A549 (cell line): ENCODE results near the gene CACNA1C. TPM values are rescaled to one million over a fixed set of nuclear protein-coding genes. Genes with fewer than 3 reads are reported as not detected.

Source experiments
- ATAC-seq, 2 experiments: fragments of 200-7000 bp in 1 of 2; fragments of >200 bp in 1 of 2; cut with Nextera tagmentation in 1 of 2; cut with Tn5 transposase in 1 of 2; 3 replicates each; pipeline versions ENCODE4 v1.8.0 to v1.9.1; 2018 to 2020; ENCODE audit warnings: mild to moderate bottlenecking in 1 of 2, moderate library complexity in 1 of 2
- CTCF ChIA-PET: fragments of 300-600 bp; sonication (Branson Sonifier 250); formaldehyde crosslinking; extraction: SDS; loops from one replicate; lab custom pipeline; 2021; ENCODE audit warnings: antibody characterized with exemption, inconsistent platforms; lab: Yijun Ruan, JAX
- POLR2A ChIA-PET: fragments of 350-600 bp; formaldehyde crosslinking; extraction: SDS; loops from one replicate; lab custom pipeline; 2021; ENCODE audit warnings: antibody characterized with exemption, inconsistent platforms; lab: Yijun Ruan, JAX
- DNase-seq, 2 experiments: peaks; one replicate each; pipeline versions ENCODE4 v3.0.0 to v3.0.0-alpha.2; 2011 to 2016; ENCODE audit warnings: low read depth in 1 of 2, low spot score in 1 of 2
- FAIRE-seq: peaks from 2 replicates; lab custom pipeline; 2011; peaks lifted over from hg19 to GRCh38; lab: Jason Lieb, UNC
- H3K27ac ChIP-seq, 2 experiments: fragments of >200 bp; sonication (Bioruptor Twin); formaldehyde crosslinking; 3 replicates each; pipeline ENCODE4 v1.5.1; 2016 to 2017
- H3K4me1 ChIP-seq: fragments of >200 bp; sonication (Bioruptor Twin); formaldehyde crosslinking; 3 replicates; pipeline ENCODE4 v1.6.1; 2016
- H3K4me2 ChIP-seq: fragments of >200 bp; sonication (Bioruptor Twin); formaldehyde crosslinking; 3 replicates; pipeline ENCODE4 v1.6.1; 2016
- H3K4me3 ChIP-seq: fragments of >200 bp; sonication (Bioruptor Twin); formaldehyde crosslinking; 3 replicates; pipeline ENCODE4 v1.5.1; 2016
- H3K9me3 ChIP-seq: fragments of >200 bp; sonication (Bioruptor Twin); formaldehyde crosslinking; 3 replicates; pipeline ENCODE4 v1.6.1; 2016
- BCL3 ChIP-seq: fragments of >200 bp; sonication (Bioruptor Twin); formaldehyde crosslinking; IDR thresholded peaks from 3 replicates; pipeline ENCODE4 v1.6.1; 2016
- CTCF ChIP-seq: fragments of >200 bp; sonication (Bioruptor Twin); formaldehyde crosslinking; IDR thresholded peaks from 3 replicates; pipeline ENCODE4 v1.5.1; 2016
- FOSB ChIP-seq: fragments of 250-450 bp; sonication (Bioruptor Pico); IDR thresholded peaks from 2 replicates; pipeline ENCODE4 v1.5.0; 2020; ENCODE audit warnings: mild to moderate bottlenecking, moderate library complexity
- FOXS1 ChIP-seq: fragments of 250-450 bp; sonication (Bioruptor Pico); IDR thresholded peaks from 2 replicates; pipeline ENCODE4 v1.5.0; 2020; ENCODE audit warnings: mild to moderate bottlenecking, moderate library complexity
- HDAC2 ChIP-seq: fragments of 200-600 bp; sonication (generic); IDR thresholded peaks from 2 replicates; pipeline ENCODE4 v1.6.1; 2016
- HEYL ChIP-seq: fragments of 250-450 bp; sonication (Bioruptor Pico); IDR thresholded peaks from 2 replicates; pipeline ENCODE4 v1.8.0; 2021; ENCODE audit warnings: mild to moderate bottlenecking, moderate library complexity
- JUNB ChIP-seq: fragments of >200 bp; sonication (Bioruptor Twin); formaldehyde crosslinking; IDR thresholded peaks from 2 replicates; pipeline ENCODE4 v1.6.1; 2016
- KDM1A ChIP-seq: fragments of 200-600 bp; sonication (generic); IDR thresholded peaks from 2 replicates; pipeline ENCODE4 v1.6.1; 2016; ENCODE audit warnings: low read depth, mild to moderate bottlenecking
- KDM5A ChIP-seq: fragments of 200-600 bp; sonication (generic); IDR thresholded peaks from 2 replicates; pipeline ENCODE4 v1.6.1; 2016; ENCODE audit warnings: antibody characterized with exemption, mild to moderate bottlenecking
- MAFK ChIP-seq: fragments of 450-650 bp; IDR thresholded peaks from 2 replicates; pipeline ENCODE4 v1.6.1; 2014; ENCODE audit not compliant: partially characterized antibody
- MYC ChIP-seq: IDR thresholded peaks from 2 replicates; pipeline ENCODE4 v1.6.1; 2012; ENCODE audit warnings: mild to moderate bottlenecking, inconsistent platforms, low read length, improper control_type of control experiment, borderline replicate concordance
- NPAS2 ChIP-seq: fragments of 250-450 bp; sonication (Bioruptor Pico); IDR thresholded peaks from 2 replicates; pipeline ENCODE4 v1.8.0; 2022; ENCODE audit warnings: mild to moderate bottlenecking, moderate library complexity, borderline replicate concordance
- POLR2A ChIP-seq: IDR thresholded peaks from 2 replicates; pipeline ENCODE4 v1.6.1; 2012; ENCODE audit warnings: mild to moderate bottlenecking, low read length
- POLR2AphosphoS2 ChIP-seq: conservative IDR thresholded peaks from 2 replicates; pipeline ENCODE4 v1.6.1; 2012; ENCODE audit warnings: low read length, improper control_type of control experiment, inconsistent platforms
- RAD21 ChIP-seq, 2 experiments: fragments of >200 bp in 1 of 2; sonication (Bioruptor Twin) in 1 of 2; formaldehyde crosslinking in 1 of 2; IDR thresholded peaks in 1 of 2; conservative IDR thresholded peaks in 1 of 2; 2 replicates in 1 of 2; 3 replicates in 1 of 2; pipeline ENCODE4 v1.6.1; 2012 to 2018; ENCODE audit warnings: inconsistent platforms in 1 of 2
- RNF2 ChIP-seq: fragments of 200-600 bp; sonication (generic); IDR thresholded peaks from 2 replicates; pipeline ENCODE4 v1.6.1; 2016; ENCODE audit warnings: low read depth, mild to moderate bottlenecking, antibody characterized with exemption, moderate library complexity, borderline replicate concordance
- WGBS: methylation state at CpG from one replicate; pipeline ENCODE4 v1.1.6; 2017; ENCODE audit errors: missing lambda C conversion rate; 5-methylcytosine and 5-hydroxymethylcytosine counted together
- polyA plus RNA-seq, 4 experiments: library from polyadenylated mRNA; depleted of rRNA in 3 of 4; stranded (reverse); fragments of >200 nt; fragmentation: RNase III in 1 of 4; extraction: RNeasy Plus Mini Kit Qiagen cat#74134 plus additional on column Dnase treatment in 1 of 4; gene quantifications; 2 replicates in 3 of 4; 3 replicates in 1 of 4; pipeline ENCODE4 v1.2.3, GENCODE V29; 2011 to 2017
- TF ChIP-seq, protein P1 (sequence below): fragments of 250-450 bp; sonication (Bioruptor Pico); IDR thresholded peaks from 2 replicates; pipeline ENCODE4 v1.5.0; 2020; ENCODE audit warnings: low read depth, mild to moderate bottlenecking, moderate library complexity
- TF ChIP-seq, protein P2 (sequence below): fragments of 200-600 bp; sonication (generic); IDR thresholded peaks from 2 replicates; pipeline ENCODE4 v1.6.1; 2016; ENCODE audit warnings: antibody characterized with exemption, mild to moderate bottlenecking, moderate library complexity

CACNA1C gene
- polyA plus RNA-seq, 2 of the 4 experiments (the other 2 are of a cell fraction) = not detected

- no peak for TF ChIP-seq HEYL (CRISPR knock-in tag)
- no peak for TF ChIP-seq RAD21 (conservative IDR thresholded peaks at IDR 0.05 in 1 of 2, IDR thresholded peaks at IDR 0.05 in 1 of 2)
- TF ChIP-seq POLR2AphosphoS2 = no peak
- no peak for TF ChIP-seq MYC
- TF ChIP-seq BCL3 = no peak
These were observed 116.0 kb downstream of the CACNA1C start (continued) for GRCh38 chr12:2168808-2169207.

DNA sequence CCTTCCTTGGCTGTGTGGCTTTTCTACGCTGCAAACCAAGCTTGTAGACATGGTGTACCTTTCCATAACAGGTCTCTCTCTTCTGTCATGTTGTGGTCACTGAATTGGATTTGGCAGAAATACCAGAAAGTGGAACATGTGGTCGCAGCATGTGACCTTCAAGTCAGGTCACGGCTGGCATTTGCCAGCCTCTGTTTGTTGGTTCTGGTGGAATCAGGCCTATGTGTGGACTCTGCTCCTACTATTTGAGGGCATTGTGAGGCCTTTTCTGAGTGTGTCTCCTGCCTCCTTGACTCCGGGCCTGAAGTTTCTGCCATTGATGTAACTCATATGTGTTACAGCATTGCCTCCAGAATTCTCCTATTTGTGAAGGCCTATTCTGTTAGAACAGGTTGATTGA is 116.7 kb downstream of the CACNA1C start:
- WGBS = 32% methylated on average over 4 of the region's 4 CpGs
- FAIRE-seq (no peak), ATAC-seq (no peak), DNase-seq (no peak)
- H3K9me3 ChIP-seq = peaks cover 12% of the 10 kb centered on the region; the same call in 2 of the 3 replicates
- H3K27ac ChIP-seq = no peak overlapping the region
- no peak overlapping the region for H3K4me3 ChIP-seq
- no peak overlapping the region for H3K4me2 ChIP-seq
- CTCF ChIA-PET = interaction anchor here (0.5 to 0.7 kb wide), 2 partner anchors 118 to 541 kb away, joined by 3 read pairs; no protein-coding TSS in a partner anchor
- TF ChIP-seq FOXS1 (CRISPR knock-in tag) (no peak), KDM5A (no peak), RAD21 (conservative IDR thresholded peaks at IDR 0.05 in 1 of 2, IDR thresholded peaks at IDR 0.05 in 1 of 2) (no peak), CTCF (no peak), NPAS2 (no peak), POLR2A (no peak), FOSB (CRISPR knock-in tag) (no peak), JUNB (no peak), RNF2 (no peak), HDAC2 (no peak), KDM1A (no peak), MAFK (no peak)
- TF ChIP-seq, protein P1, sequence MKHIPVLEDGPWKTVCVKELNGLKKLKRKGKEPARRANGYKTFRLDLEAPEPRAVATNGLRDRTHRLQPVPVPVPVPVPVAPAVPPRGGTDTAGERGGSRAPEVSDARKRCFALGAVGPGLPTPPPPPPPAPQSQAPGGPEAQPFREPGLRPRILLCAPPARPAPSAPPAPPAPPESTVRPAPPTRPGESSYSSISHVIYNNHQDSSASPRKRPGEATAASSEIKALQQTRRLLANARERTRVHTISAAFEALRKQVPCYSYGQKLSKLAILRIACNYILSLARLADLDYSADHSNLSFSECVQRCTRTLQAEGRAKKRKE (CRISPR knock-in tag) = no peak
- TF ChIP-seq, protein P2, sequence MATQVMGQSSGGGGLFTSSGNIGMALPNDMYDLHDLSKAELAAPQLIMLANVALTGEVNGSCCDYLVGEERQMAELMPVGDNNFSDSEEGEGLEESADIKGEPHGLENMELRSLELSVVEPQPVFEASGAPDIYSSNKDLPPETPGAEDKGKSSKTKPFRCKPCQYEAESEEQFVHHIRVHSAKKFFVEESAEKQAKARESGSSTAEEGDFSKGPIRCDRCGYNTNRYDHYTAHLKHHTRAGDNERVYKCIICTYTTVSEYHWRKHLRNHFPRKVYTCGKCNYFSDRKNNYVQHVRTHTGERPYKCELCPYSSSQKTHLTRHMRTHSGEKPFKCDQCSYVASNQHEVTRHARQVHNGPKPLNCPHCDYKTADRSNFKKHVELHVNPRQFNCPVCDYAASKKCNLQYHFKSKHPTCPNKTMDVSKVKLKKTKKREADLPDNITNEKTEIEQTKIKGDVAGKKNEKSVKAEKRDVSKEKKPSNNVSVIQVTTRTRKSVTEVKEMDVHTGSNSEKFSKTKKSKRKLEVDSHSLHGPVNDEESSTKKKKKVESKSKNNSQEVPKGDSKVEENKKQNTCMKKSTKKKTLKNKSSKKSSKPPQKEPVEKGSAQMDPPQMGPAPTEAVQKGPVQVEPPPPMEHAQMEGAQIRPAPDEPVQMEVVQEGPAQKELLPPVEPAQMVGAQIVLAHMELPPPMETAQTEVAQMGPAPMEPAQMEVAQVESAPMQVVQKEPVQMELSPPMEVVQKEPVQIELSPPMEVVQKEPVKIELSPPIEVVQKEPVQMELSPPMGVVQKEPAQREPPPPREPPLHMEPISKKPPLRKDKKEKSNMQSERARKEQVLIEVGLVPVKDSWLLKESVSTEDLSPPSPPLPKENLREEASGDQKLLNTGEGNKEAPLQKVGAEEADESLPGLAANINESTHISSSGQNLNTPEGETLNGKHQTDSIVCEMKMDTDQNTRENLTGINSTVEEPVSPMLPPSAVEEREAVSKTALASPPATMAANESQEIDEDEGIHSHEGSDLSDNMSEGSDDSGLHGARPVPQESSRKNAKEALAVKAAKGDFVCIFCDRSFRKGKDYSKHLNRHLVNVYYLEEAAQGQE = no peak
- no peaks in the 10 kb centered on the region for H3K4me1 ChIP-seq
- POLR2A ChIA-PET = no interaction called here
